GM19035 (cell line): ENCODE data around the gene HIPK3.
"Not testable (repeated sequence)": the region's sequence is repeated elsewhere in the genome, so short reads cannot be mapped to it uniquely, and the experiment has no call there.

Experiments
- ATAC-seq: cut with Tn5 transposase; IDR thresholded peaks from one replicate; pipeline ENCODE4 v1.9.1; 2021; ENCODE audit not compliant: unreplicated experiment

The HIPK3 gene

GRCh38 chr11:33258631-33259205 is 1.5 kb downstream of the HIPK3 start:
- ATAC-seq: peak; percentile 6

DNA sequence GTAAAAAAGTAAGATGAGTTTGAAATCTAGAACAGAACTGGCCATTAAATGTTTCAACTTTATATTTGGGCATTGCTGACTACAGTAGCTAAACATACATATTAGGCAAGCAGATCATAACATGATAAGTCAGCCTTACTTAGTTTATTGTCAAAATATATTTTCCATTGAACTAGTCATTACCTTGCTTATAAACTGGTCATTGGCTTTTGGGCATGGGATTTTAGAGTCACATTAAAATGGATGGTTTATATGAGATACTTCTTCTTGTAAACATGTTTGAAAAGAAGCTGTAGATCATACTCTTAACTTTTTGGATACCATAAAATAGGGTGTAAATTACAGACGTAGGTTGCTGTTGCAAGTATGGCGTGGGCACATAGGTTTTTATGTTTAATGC is 2.7 kb downstream of the HIPK3 start:
- no peak for ATAC-seq

- ATAC-seq: not testable (repeated sequence)
Measured at GRCh38 chr11:33261350-33261749, 4.2 kb downstream of the HIPK3 start.

DNA sequence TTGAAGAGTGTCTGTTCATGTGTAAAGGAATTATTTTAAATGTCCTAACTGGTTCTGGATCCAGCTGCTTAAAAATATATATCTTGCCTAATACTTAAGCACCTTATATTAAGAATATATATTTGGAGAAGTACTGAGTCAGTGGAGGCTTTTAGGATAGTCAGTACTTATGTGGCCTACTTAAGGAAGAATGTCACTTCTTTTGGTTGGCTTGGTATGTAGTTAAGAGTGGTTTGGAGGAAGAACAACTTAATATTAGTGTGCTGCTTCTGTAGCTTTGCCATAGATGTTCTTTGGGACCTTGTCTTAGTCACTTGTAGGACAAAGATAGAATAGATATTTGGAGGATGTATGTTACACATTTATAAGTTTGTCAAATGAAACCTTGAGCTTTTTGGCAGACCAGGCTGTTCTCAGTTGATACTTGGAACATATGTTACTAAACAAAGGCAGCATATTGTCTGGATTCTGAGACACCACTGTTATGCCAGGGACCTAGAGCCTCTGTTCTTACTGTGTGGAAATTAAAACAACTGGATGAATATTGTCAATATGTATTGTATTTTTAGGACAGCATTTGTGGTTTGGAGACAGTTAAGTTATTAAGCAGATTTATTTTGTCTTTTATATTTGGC is 4.9 kb downstream of the HIPK3 start:
- ATAC-seq: no peak

DNA sequence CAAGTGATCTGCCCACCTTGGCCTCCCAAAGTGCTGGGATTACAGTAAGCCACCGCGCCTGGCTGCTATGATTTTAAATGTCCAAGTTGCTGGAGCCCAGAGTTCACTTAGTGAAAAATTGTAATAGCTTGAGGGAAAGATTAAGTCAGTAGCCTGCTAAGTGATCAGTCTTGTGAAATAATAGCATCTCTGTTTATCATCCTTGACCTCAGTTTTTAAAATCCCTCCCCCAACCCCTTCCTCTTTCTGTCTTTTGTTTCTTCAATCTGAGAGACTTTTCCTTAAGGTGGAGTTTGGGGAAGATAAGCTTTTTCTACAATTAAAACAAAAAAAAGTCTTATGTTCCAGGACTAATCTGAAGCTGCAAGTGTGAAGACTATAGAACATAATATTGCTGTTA is 6.4 kb downstream of the HIPK3 start:
- ATAC-seq: no peak

DNA sequence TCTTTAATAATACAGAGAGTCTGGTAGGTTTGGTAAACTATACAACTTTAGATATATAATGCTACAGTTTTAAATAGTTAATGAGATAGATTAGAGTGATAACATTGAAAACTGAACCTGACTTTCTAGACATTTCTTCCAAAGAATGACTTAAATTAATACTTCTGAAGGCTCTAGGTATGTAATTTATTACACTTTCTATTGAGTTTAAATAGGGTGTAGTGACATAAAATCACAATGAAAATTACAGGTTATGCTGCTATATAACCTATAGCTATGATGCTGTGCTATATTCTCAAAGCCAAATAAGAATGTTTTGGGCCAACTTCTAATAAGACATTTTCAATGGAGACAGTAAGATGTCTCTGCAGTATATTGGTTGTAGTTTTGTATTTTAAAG is 7.7 kb downstream of the HIPK3 start:
- no peak for ATAC-seq

DNA sequence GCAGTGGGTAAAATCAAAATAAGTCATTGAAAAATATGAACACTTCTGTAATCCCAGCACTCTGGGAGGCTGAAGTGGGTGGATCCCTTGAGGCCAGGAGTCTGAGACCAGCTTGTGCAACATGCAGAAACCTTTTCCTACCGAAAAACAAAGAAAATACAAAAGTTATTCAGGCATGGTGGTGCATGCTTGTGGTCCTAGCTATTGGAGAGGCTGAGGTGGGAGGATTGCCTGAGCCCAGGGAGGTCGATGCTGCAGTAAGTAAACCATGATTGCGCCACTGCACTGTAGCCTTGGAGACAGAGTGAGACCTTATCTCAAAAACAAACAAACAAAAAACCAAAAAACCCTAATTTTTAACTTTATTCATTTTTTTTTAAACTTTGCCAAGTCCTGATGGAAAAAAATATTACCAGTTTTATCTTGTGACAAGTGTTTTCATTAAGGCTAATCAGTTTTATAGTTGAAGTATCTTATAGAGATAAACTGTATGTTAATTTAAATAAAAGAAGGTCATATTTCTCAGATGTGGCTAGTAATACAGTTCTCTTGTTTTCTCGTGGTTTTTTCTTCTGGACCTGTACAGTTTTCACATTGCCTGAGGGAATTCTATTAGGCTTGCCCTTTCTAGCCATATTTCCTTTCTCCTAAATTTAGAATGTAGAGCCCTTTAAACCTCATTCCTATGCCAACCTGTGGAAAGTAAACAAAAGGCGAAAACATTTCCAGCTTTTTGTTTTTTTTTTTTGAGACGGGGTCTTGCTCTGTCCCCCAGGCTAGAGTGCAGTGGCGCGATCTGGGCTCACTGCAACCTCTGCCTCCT is 9.4 kb downstream of the HIPK3 start:
- no peak for ATAC-seq

DNA sequence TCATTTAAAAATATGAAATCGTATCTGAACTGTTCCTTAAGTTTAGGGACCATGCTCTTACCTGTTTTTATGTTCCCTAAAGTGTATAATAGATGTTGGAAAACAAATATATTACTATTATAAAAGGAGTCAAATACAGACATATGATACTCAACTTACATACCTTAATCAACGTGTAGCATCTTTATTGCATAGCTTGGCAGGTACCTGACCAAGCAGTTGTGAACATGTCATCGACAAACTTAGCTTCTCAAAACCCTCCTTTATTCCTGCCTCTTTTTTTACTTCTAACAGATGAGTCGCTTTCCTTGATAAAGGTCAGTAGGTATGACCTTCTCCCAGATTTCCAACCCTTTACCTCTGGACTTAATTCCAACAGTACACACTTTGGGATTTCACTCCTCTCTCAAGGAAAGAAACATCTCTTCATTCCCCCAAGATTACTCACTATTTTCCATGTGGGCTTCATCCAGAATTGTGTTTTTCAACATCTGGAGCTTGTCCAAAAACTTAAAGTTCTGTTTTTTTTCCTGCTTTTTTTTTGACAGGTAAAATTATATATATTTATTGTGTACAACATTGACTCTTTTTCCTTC is 11.9 kb downstream of the HIPK3 start:
- no peak for ATAC-seq

DNA sequence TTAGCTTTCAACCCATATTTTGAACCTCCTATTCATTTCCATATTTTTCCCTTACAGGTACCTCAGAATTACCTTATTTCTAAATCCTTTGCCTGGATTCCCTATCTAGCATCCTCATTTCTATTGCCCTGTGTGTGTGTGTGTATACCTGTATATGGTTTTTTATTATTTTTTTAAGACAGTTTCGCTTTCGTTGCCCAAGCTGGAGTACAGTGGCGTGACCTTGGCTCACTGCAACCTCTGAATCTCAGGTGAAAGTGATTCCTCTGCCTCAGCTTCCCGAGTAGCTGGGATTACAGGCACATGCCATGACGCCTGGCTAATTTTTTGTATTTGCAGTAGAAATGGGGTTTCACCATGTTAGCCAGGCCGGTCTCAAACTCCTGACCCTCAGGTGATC is 12.6 kb downstream of the HIPK3 start:
- no peak for ATAC-seq

GRCh38 chr11:33271059-33271458 is 13.9 kb downstream of the HIPK3 start:
- no peak for ATAC-seq

DNA sequence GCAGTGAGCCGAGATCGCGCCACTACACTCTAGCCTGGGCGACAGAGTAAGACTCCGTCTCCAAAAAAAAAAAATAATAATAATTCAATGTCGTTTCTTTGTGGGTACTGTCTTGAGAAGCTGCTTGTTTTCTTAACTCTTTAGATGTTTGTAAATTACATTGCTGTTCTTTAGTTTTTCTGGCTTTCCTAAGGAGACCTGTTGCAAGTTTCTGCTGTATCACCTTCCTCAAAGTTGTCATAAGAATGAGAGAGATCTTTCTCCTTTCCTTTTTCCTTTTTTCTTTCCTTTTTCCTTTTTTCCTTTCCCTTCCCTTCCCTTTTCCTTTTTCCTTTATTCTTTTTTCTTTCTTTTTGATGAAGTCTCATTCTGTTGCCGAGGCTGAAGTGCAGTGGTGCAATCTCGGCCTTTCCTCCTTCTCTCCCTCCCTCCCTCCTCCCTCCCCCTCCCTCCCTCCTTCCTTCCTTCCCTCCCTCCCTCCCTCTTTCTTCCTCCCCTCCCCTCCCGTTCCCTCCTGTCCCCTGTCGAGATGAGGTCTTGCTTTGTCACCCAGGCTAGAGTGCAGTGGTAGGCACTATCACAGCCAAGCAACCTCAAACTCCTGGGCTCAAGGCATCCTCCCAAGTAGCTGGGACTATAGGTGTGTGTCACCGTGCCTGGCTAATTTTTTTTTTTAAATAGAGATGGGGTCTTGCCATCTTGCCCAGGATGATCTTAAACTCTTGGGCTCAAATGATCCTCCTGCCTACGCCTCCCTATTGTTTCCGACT is 15.3 kb downstream of the HIPK3 start:
- ATAC-seq: no peak

GRCh38 chr11:33273656-33274055 is 16.5 kb downstream of the HIPK3 start:
- ATAC-seq: no peak

DNA sequence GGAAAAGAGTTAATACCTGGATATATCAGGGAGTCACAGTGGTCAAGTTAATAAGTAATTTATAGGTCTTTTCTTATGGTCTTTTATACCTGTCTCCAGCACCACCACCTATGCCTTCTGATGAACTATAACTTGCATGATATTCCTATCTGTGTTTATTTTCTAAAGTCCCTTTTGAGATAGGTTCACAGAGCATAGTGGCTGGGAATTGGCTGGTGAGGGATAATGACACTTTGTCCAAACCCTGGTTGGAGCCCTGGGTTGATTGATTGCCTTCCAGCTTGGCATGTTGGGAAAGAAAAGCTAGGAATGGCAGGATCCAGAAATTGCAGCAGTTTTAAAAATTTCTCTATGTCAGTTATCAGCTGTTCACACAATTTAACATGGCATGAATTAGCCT is 23.2 kb downstream of the HIPK3 start:
- no peak for ATAC-seq

DNA sequence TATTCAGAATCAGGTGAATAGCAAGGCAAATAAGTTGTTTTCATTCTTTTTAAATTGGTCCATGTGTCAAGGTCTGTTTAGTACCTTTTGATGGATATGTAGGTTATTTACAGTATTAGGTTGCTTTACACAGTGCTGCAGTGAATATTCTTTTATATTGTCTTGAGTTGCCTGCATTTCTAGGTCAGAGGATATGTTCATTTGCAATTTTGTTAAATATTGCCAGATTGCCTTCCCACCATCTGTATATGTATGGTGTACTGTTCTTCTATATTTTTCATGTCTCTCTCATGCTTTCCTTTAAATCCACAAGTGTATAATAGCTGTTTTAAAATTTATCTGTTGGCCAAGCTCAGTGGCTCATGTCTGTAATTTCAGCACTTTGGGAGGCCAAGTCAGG is 24.6 kb downstream of the HIPK3 start:
- ATAC-seq: no peak

DNA sequence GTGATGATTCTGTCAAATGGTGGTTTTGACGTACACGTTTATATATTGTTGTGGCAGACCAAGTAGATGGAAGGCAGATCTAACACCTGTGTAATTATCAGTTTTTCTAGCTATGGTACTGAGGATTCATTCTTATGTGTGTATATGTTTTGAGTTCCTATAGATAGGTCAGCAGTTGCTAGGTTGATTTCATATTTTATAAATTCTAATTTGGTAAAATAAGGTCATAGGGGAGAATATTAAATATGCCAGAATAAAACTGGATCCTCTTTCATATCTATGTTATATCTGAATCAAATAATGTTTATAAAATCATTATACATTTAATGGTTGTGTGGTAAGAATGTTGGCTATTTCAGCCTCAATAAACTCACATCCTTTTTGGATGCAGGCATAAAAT is 27.6 kb downstream of the HIPK3 start:
- no peak for ATAC-seq

GRCh38 chr11:33290319-33290718 is 33.1 kb downstream of the HIPK3 start:
- ATAC-seq: no peak

DNA sequence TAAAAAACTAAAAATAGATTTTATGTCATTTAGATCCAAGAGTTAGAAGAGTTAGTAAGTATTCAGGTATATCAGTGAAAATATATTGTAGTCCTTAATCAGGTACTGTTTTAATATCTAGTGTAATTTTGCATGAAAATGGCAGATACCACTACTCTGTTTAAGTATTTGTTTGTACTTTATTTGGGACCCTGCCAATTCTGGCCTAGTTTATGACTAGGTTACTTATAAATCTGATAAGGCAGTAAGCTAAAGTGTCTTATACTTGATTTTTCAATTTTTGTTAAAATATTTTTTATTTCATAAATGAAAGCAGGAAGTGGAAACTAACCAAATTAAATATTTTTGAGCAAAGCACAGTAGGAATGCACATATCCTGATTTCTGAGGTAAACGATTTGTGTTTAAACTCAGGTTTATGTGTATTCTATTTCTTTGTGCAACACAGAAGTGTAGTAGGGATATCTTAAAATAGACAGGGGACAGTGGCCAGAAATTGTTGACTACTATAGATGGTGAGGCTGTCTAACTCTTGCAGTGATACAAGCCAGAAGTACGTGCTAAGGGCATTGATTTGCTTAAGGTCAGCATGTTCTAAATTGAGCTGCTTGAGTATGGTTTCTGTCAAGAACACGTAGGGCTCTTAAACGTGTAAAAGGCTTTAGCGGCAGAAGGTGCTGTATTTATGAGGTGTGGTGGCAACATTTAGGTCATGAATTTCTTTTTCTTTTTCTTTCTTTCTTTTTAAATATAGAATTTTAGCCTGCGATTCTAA is 34.0 kb downstream of the HIPK3 start:
- peak; percentile 90 for ATAC-seq

DNA sequence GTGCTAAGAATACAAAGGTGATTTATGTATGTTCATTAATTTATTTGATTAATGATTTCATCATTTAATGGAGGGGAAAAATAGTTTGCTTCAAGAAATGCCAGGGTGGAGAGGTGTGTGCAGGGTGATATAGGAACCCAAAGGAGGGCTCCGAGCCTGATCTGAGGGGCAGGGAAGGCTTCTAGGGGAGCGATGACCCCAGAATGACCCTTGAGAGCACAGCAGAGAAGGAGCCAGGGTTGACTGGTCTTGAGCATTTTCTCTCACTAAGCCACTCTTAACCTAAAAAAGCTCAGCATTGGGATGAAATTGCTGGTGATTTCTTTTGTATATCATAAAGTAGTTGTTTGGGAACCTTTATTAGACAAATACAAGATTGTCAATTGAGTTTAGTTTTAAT is 35.1 kb downstream of the HIPK3 start:
- ATAC-seq: no peak

- ATAC-seq: no peak
Measured at GRCh38 chr11:33294224-33294623, 37.0 kb downstream of the HIPK3 start.

DNA sequence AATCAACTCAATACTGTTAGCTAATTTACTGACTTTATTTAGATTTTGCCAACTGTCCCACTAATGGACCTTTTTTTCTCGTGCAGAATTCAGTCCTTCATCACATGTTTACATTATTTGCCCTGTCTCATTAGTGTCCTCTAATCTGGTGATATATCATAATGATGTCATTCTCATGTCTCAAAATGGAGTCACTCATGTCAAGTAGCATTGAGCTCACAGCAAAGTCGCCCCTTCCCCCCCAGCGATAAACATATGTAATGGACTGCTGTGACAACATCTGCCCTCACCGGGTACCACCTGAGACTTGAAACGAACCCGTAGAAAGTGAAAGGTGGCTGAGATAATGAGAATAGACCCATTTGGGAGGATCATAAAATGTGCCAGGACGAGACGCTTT is 37.6 kb downstream of the HIPK3 start:
- no peak for ATAC-seq
